WERI-Rb-1 (cell line): ENCODE results near the gene RAB6B.

Experiments
- DNase-seq: peaks from one replicate; pipeline ENCODE4 v3.0.0-alpha.2; 2020
- H3K27ac ChIP-seq: fragments of 250-450 bp; sonication (Bioruptor Pico); 2 replicates; pipeline ENCODE4 v1.5.1; 2020; ENCODE audit warnings: mild to moderate bottlenecking, moderate library complexity
- H3K27me3 ChIP-seq: fragments of 250-450 bp; sonication (Bioruptor Pico); 2 replicates; pipeline ENCODE4 v1.5.1; 2021; ENCODE audit warnings: mild to moderate bottlenecking, low read depth, moderate library complexity; ENCODE audit not compliant: insufficient read depth, severe bottlenecking
- H3K36me3 ChIP-seq: fragments of 250-450 bp; sonication (Bioruptor Pico); 2 replicates; pipeline ENCODE4 v1.5.1; 2020; ENCODE audit warnings: mild to moderate bottlenecking, moderate library complexity
- H3K4me3 ChIP-seq: 2 replicates; pipeline ENCODE4 v1.5.1; 2011; ENCODE audit warnings: low read depth, mild to moderate bottlenecking, control low read depth, low read length
- H3K9me3 ChIP-seq: fragments of 250-450 bp; sonication (Bioruptor Pico); 2 replicates; pipeline ENCODE4 v1.5.1; 2021; ENCODE audit warnings: mild to moderate bottlenecking, moderate library complexity; ENCODE audit not compliant: severe bottlenecking
- TF ChIP-seq, protein P1 (sequence below): IDR thresholded peaks from 2 replicates; pipeline ENCODE4 v1.5.1; 2011; ENCODE audit warnings: low read depth, mild to moderate bottlenecking, control low read depth, inconsistent platforms, low read length

Gene RAB6B

DNA sequence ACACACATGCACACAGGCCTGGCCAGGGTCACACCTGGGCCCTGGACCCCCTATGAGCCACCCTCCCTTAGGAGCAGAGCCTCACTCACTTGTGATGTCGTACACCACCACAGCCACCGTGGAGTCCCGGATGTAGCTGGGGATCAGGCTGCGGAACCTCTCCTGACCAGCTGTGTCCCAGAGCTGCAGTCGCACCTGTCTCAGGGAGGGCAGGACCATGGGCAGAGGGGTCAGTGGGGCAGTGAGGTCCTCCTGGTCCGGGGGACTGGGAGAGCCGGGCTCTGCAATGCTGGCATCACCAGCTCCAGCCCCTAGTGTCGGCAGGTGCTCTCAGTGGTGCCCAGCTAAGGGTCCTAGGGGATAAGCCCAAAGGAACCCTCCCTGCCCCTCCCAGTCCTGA lies 54.5 kb downstream of the RAB6B start:
- Histone ChIP-seq H3K27me3 (peaks cover 35% of the 10 kb centered on the region), H3K36me3 (no peaks in the 10 kb centered on the region), H3K9me3 (no peaks in the 10 kb centered on the region), H3K4me3 (no peak overlapping the region), H3K27ac (no peak overlapping the region)
- TF ChIP-seq, protein P1, sequence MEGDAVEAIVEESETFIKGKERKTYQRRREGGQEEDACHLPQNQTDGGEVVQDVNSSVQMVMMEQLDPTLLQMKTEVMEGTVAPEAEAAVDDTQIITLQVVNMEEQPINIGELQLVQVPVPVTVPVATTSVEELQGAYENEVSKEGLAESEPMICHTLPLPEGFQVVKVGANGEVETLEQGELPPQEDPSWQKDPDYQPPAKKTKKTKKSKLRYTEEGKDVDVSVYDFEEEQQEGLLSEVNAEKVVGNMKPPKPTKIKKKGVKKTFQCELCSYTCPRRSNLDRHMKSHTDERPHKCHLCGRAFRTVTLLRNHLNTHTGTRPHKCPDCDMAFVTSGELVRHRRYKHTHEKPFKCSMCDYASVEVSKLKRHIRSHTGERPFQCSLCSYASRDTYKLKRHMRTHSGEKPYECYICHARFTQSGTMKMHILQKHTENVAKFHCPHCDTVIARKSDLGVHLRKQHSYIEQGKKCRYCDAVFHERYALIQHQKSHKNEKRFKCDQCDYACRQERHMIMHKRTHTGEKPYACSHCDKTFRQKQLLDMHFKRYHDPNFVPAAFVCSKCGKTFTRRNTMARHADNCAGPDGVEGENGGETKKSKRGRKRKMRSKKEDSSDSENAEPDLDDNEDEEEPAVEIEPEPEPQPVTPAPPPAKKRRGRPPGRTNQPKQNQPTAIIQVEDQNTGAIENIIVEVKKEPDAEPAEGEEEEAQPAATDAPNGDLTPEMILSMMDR: no peak
- DNase-seq: no peak

DNA sequence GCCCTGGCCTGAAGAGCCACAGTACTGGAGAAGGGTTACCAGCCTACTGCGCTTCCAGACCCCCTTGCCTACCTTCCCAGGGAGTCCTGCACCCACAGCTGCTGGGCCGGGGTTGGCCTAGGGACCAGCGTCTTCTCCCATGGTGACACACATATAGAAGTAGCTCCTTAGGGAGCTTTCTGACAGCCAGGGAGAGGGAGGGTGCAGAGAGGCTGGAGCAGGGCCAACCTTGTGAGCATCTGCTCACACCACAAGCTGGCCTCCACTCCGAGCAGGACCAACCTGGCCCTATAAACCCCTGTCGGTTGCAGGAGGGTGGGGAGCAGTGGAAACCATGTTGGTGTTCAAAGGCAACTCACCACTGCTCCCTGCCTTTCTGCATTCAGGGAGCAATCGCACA lies 54.9 kb downstream of the RAB6B start:
- H3K27me3 ChIP-seq: peaks cover 35% of the 10 kb centered on the region
- no peak overlapping the region for H3K27ac ChIP-seq
- TF ChIP-seq, protein P1: no peak

DNA sequence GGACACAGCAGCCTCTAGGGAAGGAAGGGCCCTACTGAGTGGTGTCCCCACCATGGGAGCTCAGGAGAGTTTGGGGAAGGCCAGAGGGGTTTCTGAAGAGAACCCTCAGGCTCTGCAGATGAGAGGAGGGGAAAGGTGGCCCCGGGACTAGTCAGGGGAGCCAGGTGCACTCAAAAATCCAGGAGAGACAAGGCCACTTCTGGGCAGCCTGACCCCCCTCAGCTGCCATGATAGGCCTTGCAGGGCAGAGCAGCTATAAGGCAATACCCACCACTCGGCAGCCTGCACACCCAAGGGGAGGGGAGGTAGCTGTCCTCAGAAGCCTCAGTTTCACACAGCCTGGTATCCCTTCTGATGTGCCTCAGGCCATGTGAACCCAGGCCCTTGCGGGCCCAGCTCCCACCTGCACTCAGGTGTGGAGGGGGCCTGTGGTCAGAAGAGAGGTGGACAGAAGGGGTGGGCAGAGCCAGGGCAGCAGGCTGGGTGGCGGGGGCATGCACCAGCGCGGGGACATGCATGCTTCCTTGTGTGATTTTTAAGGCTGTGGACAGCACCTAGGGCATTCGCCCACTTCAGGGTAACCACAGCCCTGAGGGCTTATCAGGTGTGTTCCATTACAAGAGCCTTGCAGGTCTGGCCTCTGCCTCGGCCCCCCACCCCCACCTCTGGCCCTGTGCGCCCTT lies 55.5 kb downstream of the RAB6B start:
- Histone ChIP-seq H3K27me3 (peaks cover 35% of the 10 kb centered on the region), H3K9me3 (no peaks in the 10 kb centered on the region), H3K27ac (no peak overlapping the region), H3K4me3 (no peak overlapping the region), H3K36me3 (no peaks in the 10 kb centered on the region)
- TF ChIP-seq, protein P1: no peak
- no peak for DNase-seq

More for the DNA sequence above, 54.9 kb downstream of the RAB6B start:
- no peaks in the 10 kb centered on the region for H3K36me3 ChIP-seq
- H3K4me3 ChIP-seq: no peak overlapping the region
- no peak for DNase-seq
- H3K9me3 ChIP-seq: no peaks in the 10 kb centered on the region

DNA sequence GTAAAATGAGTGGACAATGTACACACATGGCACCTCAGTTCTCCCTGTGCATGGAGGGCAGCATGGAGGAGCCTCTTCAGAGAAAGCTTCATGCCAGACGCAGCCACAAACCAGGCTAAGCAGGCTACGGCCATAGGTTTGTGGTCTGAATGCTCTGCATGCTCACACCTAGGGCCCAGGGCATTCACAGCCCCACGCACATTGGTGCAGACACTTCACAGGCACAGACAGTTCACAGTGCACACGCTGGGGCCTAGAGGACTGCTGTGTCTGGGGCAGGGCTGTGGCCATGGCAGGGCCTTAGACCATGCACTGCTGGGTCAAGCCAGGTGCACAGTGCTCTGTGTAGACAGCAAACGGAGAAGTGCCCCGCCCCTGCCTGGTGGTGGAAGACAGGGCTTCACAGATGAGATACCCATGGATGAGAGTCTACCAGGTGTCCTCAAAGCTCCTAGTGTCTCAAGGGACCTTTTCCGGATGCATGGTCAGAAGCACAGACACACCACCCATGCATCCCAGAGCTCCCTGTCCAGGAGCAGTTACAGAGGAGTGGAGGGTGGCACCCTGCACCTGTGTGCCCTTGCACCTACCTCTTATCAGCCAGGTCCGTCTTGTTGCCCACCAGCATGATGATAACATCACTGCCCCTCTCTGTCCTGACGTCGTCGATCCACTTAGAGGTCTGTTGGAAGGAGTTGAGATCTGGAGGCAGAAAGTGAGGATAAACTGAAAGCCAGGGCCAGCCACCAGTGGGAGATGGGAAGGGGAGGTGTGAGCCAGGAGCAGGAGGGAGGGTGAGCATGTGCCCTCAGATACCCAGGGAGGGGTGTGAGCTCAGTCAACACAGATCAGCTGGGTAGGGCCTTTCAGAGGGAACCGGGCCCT lies 56.5 kb downstream of the RAB6B start:
- TF ChIP-seq, protein P1: no peak
- DNase-seq: no peak
- Histone ChIP-seq H3K9me3 (no peaks in the 10 kb centered on the region), H3K27me3 (peaks cover 28% of the 10 kb centered on the region), H3K27ac (no peak overlapping the region), H3K36me3 (no peaks in the 10 kb centered on the region), H3K4me3 (no peak overlapping the region)

DNA sequence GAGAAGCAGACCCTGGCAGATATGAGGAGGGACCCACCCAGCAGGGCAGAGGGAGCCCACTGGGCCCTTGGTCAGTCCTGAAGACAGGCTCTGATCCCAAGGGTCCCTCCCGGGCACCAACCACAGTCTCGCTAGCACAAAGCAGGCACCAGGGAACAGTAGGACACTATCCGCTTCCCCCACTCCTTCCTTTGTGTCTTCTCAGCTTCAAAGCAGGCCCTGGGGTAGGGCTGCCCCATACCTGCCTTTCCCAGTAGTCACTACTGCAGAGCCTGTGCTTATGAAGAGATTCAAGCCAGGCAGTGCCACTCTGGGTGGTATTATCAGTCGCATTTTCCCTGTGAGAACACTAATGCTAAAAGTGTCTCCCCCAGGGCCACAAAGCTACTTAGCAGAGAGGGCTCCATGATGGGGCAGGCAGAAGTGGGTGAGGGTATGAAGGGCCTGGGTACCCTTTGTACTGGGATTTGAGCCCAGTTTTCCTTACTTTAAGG lies 57.3 kb downstream of the RAB6B start:
- H3K36me3 ChIP-seq: no peaks in the 10 kb centered on the region
- no peak for DNase-seq
- H3K27ac ChIP-seq: no peak overlapping the region
- H3K27me3 ChIP-seq: peaks cover 20% of the 10 kb centered on the region
- H3K9me3 ChIP-seq: no peaks in the 10 kb centered on the region
- H3K4me3 ChIP-seq: no peak overlapping the region
- TF ChIP-seq, protein P1: no peak
